ENCODE results near the gene HIVEP3. TPM values are rescaled to one million over a fixed set of nuclear protein-coding genes. Genes with fewer than 3 reads are reported as not detected.

HIVEP3 gene
- total RNA-seq, 1 donor from 2014 or later = 2.9 TPM

GRCh38 chr1:41890825-41891198 lies 27.9 kb downstream of the HIVEP3 start:
- no peak for TF ChIP-seq POLR2AphosphoS5 (IDR thresholded peaks at IDR 0.05; ENCODE audit: insufficient read depth in 1 of 2, low read depth in 1 of 2)
- no peak for TF ChIP-seq POLR2A (IDR thresholded peaks at IDR 0.05)
- no peak for TF ChIP-seq CTCF (IDR thresholded peaks at IDR 0.05)
- H3K9me3 ChIP-seq = no peaks in the 10 kb centered on the region
- no peak overlapping the region for H3K4me3 ChIP-seq
- H3K27ac ChIP-seq = no peak overlapping the region
- H3K27me3 ChIP-seq = no peaks in the 10 kb centered on the region
- intact Hi-C loops (cut with DNase I) = no loop called here
- peaks cover 10% of the 10 kb centered on the region for H3K4me1 ChIP-seq
- DNase-seq (ENCODE audit: extremely low spot score in 2 of 2) = peak in 1 of 2 donors; percentile 81
- no peaks in the 10 kb centered on the region for H3K36me3 ChIP-seq

GRCh38 chr1:41889506-41890414 lies 29.0 kb downstream of the HIVEP3 start:
- Histone ChIP-seq H3K4me1 (peaks cover 10% of the 10 kb centered on the region), H3K27me3 (no peaks in the 10 kb centered on the region), H3K27ac (no peak overlapping the region), H3K4me3 (no peak overlapping the region), H3K9me3 (no peaks in the 10 kb centered on the region), H3K36me3 (no peaks in the 10 kb centered on the region)
- peak in 1 of 2 donors; percentile 60 for DNase-seq (ENCODE audit: extremely low spot score in 2 of 2)
- intact Hi-C loops (cut with DNase I) = no loop called here
- TF ChIP-seq CTCF (IDR thresholded peaks at IDR 0.05) = no peak
- no peak for TF ChIP-seq POLR2AphosphoS5 (IDR thresholded peaks at IDR 0.05; ENCODE audit: insufficient read depth in 1 of 2, low read depth in 1 of 2)
- TF ChIP-seq POLR2A (IDR thresholded peaks at IDR 0.05) = no peak

- H3K36me3 ChIP-seq = no peaks in the 10 kb centered on the region
- TF ChIP-seq CTCF (IDR thresholded peaks at IDR 0.05) (no peak), POLR2AphosphoS5 (IDR thresholded peaks at IDR 0.05; ENCODE audit: insufficient read depth in 1 of 2, low read depth in 1 of 2) (no peak), POLR2A (IDR thresholded peaks at IDR 0.05) (no peak)
- intact Hi-C loops (cut with DNase I) = no loop called here
- DNase-seq (ENCODE audit: extremely low spot score in 2 of 2) = peak in 1 of 2 donors; percentile 64
- no peaks in the 10 kb centered on the region for H3K27me3 ChIP-seq
- no peak overlapping the region for H3K4me3 ChIP-seq
- no peaks in the 10 kb centered on the region for H3K9me3 ChIP-seq
- peaks cover 10% of the 10 kb centered on the region for H3K4me1 ChIP-seq
- H3K27ac ChIP-seq = no peak overlapping the region
Observed at GRCh38 chr1:41888756-41889155, 30.0 kb downstream of the HIVEP3 start.

- H3K27me3 ChIP-seq = no peaks in the 10 kb centered on the region
- H3K4me1 ChIP-seq = peaks cover 10% of the 10 kb centered on the region
- intact Hi-C loops (cut with DNase I) = no loop called here
- no peak overlapping the region for H3K4me3 ChIP-seq
- peak in 1 of 2 donors; percentile 64 for DNase-seq (ENCODE audit: extremely low spot score in 2 of 2)
- TF ChIP-seq POLR2A (IDR thresholded peaks at IDR 0.05) = no peak
- TF ChIP-seq CTCF (IDR thresholded peaks at IDR 0.05) = no peak
- TF ChIP-seq POLR2AphosphoS5 (IDR thresholded peaks at IDR 0.05; ENCODE audit: insufficient read depth in 1 of 2, low read depth in 1 of 2) = no peak
- H3K27ac ChIP-seq = no peak overlapping the region
- no peaks in the 10 kb centered on the region for H3K36me3 ChIP-seq
- no peaks in the 10 kb centered on the region for H3K9me3 ChIP-seq
Observed at GRCh38 chr1:41887365-41887764, 31.4 kb downstream of the HIVEP3 start.
